DOHH2 (cell line): ENCODE measurements around the gene BAIAP2.

Source experiments
- EZH2phosphoT487 ChIP-seq: fragments of 200-600 bp; sonication (generic); IDR thresholded peaks from 2 replicates; pipeline ENCODE4 v1.6.1; 2017; ENCODE audit warnings: borderline replicate concordance, mild to moderate bottlenecking, antibody characterized with exemption, low read length, moderate library complexity, mixed read lengths
- TF ChIP-seq, protein P1 (sequence below): fragments of 200-600 bp; sonication (generic); IDR thresholded peaks from one replicate; pipeline ENCODE4 v1.5.1; 2014; ENCODE audit warnings: antibody characterized with exemption, mild to moderate bottlenecking, low read depth, low read length; ENCODE audit not compliant: poor library complexity, severe bottlenecking

DNA sequence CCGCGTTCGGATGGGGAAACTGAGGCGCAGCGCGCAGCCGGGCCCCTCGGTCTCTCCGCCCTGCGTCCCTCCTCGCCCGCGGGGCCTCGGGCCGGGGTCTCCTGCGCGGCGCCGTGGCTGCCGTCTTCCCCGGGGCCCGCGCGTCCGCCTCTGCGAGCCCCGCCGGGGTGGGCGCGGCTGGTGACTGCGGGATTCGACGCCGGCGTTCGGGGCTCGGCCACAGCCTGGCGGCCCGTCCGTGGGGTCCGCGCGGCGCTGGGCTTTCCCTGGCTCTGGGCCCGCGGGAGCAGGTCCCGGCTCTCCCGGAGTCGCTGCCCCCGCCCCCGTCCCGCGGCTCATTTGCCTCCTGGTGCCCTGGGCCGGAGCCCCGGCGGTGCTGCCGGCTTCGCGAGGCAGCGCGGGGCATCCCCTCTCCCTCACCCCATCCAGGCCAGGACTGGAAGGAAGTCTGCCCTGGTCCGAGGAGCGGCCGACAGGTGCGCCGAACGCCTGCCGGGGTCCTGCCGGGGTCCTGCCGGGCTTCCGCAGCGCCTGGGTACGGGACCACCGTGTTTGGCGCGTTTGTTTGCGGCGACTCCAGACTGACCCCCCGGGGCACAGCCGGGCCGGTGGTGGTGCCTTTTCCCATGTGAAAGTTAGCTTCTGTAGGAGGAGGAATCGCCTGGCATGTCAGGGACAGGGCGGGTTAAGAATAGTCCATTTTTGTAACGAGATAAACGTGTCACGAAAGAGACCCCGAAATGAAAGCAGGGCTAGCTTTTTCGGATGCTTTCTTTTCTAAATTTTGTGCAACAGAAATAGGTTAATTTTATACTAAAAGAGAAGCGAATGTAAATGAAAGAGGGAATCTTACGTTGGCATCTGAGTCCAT is 42.6 kb upstream of the BAIAP2 start:
- TF ChIP-seq, protein P1, sequence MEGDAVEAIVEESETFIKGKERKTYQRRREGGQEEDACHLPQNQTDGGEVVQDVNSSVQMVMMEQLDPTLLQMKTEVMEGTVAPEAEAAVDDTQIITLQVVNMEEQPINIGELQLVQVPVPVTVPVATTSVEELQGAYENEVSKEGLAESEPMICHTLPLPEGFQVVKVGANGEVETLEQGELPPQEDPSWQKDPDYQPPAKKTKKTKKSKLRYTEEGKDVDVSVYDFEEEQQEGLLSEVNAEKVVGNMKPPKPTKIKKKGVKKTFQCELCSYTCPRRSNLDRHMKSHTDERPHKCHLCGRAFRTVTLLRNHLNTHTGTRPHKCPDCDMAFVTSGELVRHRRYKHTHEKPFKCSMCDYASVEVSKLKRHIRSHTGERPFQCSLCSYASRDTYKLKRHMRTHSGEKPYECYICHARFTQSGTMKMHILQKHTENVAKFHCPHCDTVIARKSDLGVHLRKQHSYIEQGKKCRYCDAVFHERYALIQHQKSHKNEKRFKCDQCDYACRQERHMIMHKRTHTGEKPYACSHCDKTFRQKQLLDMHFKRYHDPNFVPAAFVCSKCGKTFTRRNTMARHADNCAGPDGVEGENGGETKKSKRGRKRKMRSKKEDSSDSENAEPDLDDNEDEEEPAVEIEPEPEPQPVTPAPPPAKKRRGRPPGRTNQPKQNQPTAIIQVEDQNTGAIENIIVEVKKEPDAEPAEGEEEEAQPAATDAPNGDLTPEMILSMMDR, result no peak
- no peak for TF ChIP-seq EZH2phosphoT487
